ENCODE measurements around the gene SBF2.
A peak's percentile ranks its signal among the peaks of the same experiment; 100 is the strongest.

SBF2 gene

GRCh38 chr11:10293423-10294289 lies at the start of gene SBF2:
Gene SBF2, minus strand, starts transcription at chr11:10294219. Its CDS starts 150 bp downstream, at chr11:10294069.
- FAIRE-seq = no peak

- FAIRE-seq = no peak
These were observed 44.3 kb upstream of the SBF2 start for GRCh38 chr11:10338287-10338686.

GRCh38 chr11:10333490-10333889 lies 39.5 kb upstream of the SBF2 start:
- FAIRE-seq = no peak

- FAIRE-seq = no peak
These were observed 37.7 kb upstream of the SBF2 start for GRCh38 chr11:10331548-10332289.

- FAIRE-seq = no peak
These were observed 35.9 kb upstream of the SBF2 start for GRCh38 chr11:10329935-10330334.

- FAIRE-seq = no peak
These were observed 35.3 kb upstream of the SBF2 start for GRCh38 chr11:10329356-10329755.

GRCh38 chr11:10328314-10329098 lies 34.5 kb upstream of the SBF2 start:
- FAIRE-seq = no peak

- FAIRE-seq = no peak
These were observed 33.2 kb upstream of the SBF2 start for GRCh38 chr11:10327254-10327653.

GRCh38 chr11:10326012-10326964 lies 32.3 kb upstream of the SBF2 start:
- FAIRE-seq = no peak

- no peak for FAIRE-seq
These were observed 31.4 kb upstream of the SBF2 start for GRCh38 chr11:10325277-10326011.

- no peak for FAIRE-seq
These were observed 30.5 kb upstream of the SBF2 start for GRCh38 chr11:10324474-10324873.

- FAIRE-seq = no peak
These were observed 29.8 kb upstream of the SBF2 start for GRCh38 chr11:10323793-10324170.

GRCh38 chr11:10322830-10323792 lies 29.1 kb upstream of the SBF2 start:
- FAIRE-seq = peak; percentile 97

GRCh38 chr11:10322401-10322800 lies 28.4 kb upstream of the SBF2 start:
- no peak for FAIRE-seq

GRCh38 chr11:10320736-10321465 lies 26.9 kb upstream of the SBF2 start:
- no peak for FAIRE-seq

- no peak for FAIRE-seq
These were observed 25.9 kb upstream of the SBF2 start for GRCh38 chr11:10319702-10320558.

- no peak for FAIRE-seq
These were observed 24.4 kb upstream of the SBF2 start for GRCh38 chr11:10318527-10318802.

- FAIRE-seq = no peak
These were observed 23.9 kb upstream of the SBF2 start for GRCh38 chr11:10317776-10318526.

Data from G401.6 (cell line).